NB4 (cell line): Measurements from ENCODE around the gene NCDN.

Experiments used
- CTCF ChIP-seq: IDR thresholded peaks from one replicate; pipeline ENCODE4 v1.5.1; 2012; ENCODE audit warnings: low read depth, low read length
- POLR2A ChIP-seq: IDR thresholded peaks from 2 replicates; pipeline ENCODE4 v1.6.1; 2011; ENCODE audit warnings: mild to moderate bottlenecking; ENCODE audit not compliant: insufficient read length; ENCODE audit errors: extremely low read depth

DNA sequence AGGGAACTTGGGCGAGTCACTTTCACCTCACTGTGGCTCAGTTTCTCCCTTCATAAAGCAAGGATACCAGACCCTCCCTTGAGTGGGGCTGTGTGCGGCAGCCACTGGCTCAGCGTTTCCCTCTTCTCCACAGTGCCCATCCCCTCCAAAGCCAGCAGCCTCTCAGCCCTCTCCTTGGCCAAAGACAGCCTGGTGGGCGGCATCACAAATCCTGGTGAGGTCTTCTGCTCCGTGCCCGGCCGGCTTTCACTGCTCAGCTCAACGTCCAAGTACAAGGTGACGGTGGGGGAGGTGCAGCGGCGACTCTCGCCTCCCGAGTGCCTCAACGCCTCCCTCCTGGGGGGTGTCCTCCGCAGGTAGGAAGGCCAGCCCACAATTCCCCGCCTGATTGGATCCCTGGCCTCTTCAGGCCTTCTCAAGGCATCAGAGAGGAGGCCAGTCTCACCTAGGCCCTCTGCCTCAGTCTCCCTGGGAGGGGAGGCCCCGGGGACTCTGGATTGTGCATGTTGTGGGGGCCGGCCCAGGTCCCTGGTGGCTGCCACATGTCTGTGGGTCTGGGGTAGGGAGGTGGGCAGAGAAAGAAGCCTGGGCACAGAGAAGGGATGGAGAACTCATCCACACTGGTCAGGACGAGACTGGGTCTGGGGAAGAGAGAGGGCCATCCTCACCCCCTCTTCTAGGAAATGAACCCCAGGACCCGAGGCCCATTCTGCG lies 30.8 kb downstream of the NCDN start:
- TF ChIP-seq CTCF (no peak), POLR2A (no peak)
